Mammary epithelial cell (primary cell): ENCODE results near the gene ABCC1.

Source experiments
- CTCF ChIP-seq, 2 donors: IDR thresholded peaks in 1 of 2; conservative IDR thresholded peaks in 1 of 2; 2 replicates each; pipeline ENCODE4 v1.5.1; 2011 to 2012; ENCODE audit warnings: inconsistent platforms in 2 of 2, low read length in 2 of 2, mild to moderate bottlenecking in 2 of 2, control low read depth in 1 of 2, low read depth in 1 of 2; ENCODE audit not compliant: insufficient read depth in 1 of 2; ENCODE audit errors: extremely low read depth in 1 of 2
- EZH2 ChIP-seq: IDR thresholded peaks from 2 replicates; pipeline ENCODE4 v1.6.1; 2012; ENCODE audit warnings: low read length, inconsistent platforms, borderline replicate concordance

GRCh38 chr16:16090238-16090637 is 140.8 kb downstream of the ABCC1 start:
- no peak for TF ChIP-seq CTCF (conservative IDR thresholded peaks at IDR 0.05 in 1 of 2, IDR thresholded peaks at IDR 0.05 in 1 of 2; ENCODE audit: extremely low read depth in 1 of 2, insufficient read depth in 1 of 2, low read depth in 1 of 2, low read length in 2 of 2)
- TF ChIP-seq EZH2 = no peak
